ENCODE results near the gene ZNF408. TPM values are rescaled to one million over a fixed set of nuclear protein-coding genes. Genes with fewer than 3 reads are reported as not detected.

The ZNF408 gene
- total and polyA plus RNA-seq, 2 experiments from 2014 or later: 6.1 to 17.2 TPM

GRCh38 chr11:46711303-46711702, 10.5 kb downstream of the ZNF408 start:
- H3K27me3 ChIP-seq (ENCODE audit: insufficient read depth): no peaks in the 10 kb centered on the region
- H3K4me3 ChIP-seq: no peak overlapping the region
- no peak overlapping the region for H3K27ac Mint-ChIP-seq
- H3K9me2 ChIP-seq (ENCODE audit: insufficient read depth): no peaks in the 10 kb centered on the region
- no peak overlapping the region for H3K4me2 ChIP-seq
- no peaks in the 10 kb centered on the region for H3K27me3 Mint-ChIP-seq (ENCODE audit: insufficient read depth, low read depth, poor library complexity)
- H3F3A ChIP-seq (replicated peaks; ENCODE audit: low read depth): no peaks in the 10 kb centered on the region; the same call in 1 of the 2 replicates
- H3K27ac ChIP-seq (ENCODE audit: low read depth): 0 out of 2 replicates have a peak overlapping the region, but pooled peaks have one; percentile 26
- ATAC-seq: no peak
- H3K36me3 Mint-ChIP-seq (ENCODE audit: low read depth): peaks cover 4% of the 10 kb centered on the region; the same call in 2 of the 3 replicates
- H2AFZ ChIP-seq: no peak overlapping the region
- TF ChIP-seq JUNB (IDR thresholded peaks at IDR 0.05; ENCODE audit: unreplicated experiment) (no peak), STAT1 (IDR thresholded peaks at IDR 0.05; ENCODE audit: unreplicated experiment) (no peak), ETS1 (IDR thresholded peaks at IDR 0.05) (no peak), REST (IDR thresholded peaks at IDR 0.05; ENCODE audit: unreplicated experiment) (no peak), ZNF331 (CRISPR knock-in tag; IDR thresholded peaks at IDR 0.05; ENCODE audit: low read depth) (no peak), EZH2 (IDR thresholded peaks at IDR 0.05; ENCODE audit: low read depth, unreplicated experiment) (no peak), ZNF114 (CRISPR knock-in tag; IDR thresholded peaks at IDR 0.05) (no peak), NANOG (IDR thresholded peaks at IDR 0.05; ENCODE audit: borderline replicate concordance) (no peak), CREB1 (CRISPR knock-in tag; IDR thresholded peaks at IDR 0.05; ENCODE audit: low read depth) (no peak)
- no peaks in the 10 kb centered on the region for H3K9me3 Mint-ChIP-seq
- H3K79me2 ChIP-seq (replicated peaks; ENCODE audit: insufficient read depth): no peaks in the 10 kb centered on the region
- DNase-seq (ENCODE audit: low spot score): no peak
- no peaks in the 10 kb centered on the region for H3K4me1 ChIP-seq (ENCODE audit: insufficient read depth)
- no peaks in the 10 kb centered on the region for H3K36me3 ChIP-seq (ENCODE audit: insufficient read depth)
- no peaks in the 10 kb centered on the region for H3K4me1 Mint-ChIP-seq
- no peak overlapping the region for H3K4me3 Mint-ChIP-seq
- H4K20me1 ChIP-seq (replicated peaks; ENCODE audit: insufficient read depth): no peaks in the 10 kb centered on the region; the same call in 1 of the 2 replicates

GRCh38 chr11:46712874-46713576, 12.2 kb downstream of the ZNF408 start:
- H3K79me2 ChIP-seq (replicated peaks; ENCODE audit: insufficient read depth): no peaks in the 10 kb centered on the region
- no peaks in the 10 kb centered on the region for H3K36me3 ChIP-seq (ENCODE audit: insufficient read depth)
- no peak overlapping the region for H3K4me3 ChIP-seq
- H3K27me3 ChIP-seq (ENCODE audit: insufficient read depth): no peaks in the 10 kb centered on the region
- no peaks in the 10 kb centered on the region; the same call in 1 of the 2 replicates for H3F3A ChIP-seq (replicated peaks; ENCODE audit: low read depth)
- no peak overlapping the region for H3K27ac Mint-ChIP-seq
- H3K4me1 Mint-ChIP-seq: no peaks in the 10 kb centered on the region
- H3K27me3 Mint-ChIP-seq (ENCODE audit: insufficient read depth, low read depth, poor library complexity): no peaks in the 10 kb centered on the region
- no peak overlapping the region for H3K4me2 ChIP-seq
- H2AFZ ChIP-seq: no peak overlapping the region
- no peaks in the 10 kb centered on the region for H3K36me3 Mint-ChIP-seq (ENCODE audit: low read depth)
- H3K9me3 Mint-ChIP-seq: no peaks in the 10 kb centered on the region
- H3K27ac ChIP-seq (ENCODE audit: low read depth): no peak overlapping the region
- H4K20me1 ChIP-seq (replicated peaks; ENCODE audit: insufficient read depth): no peaks in the 10 kb centered on the region
- ATAC-seq (no peak), DNase-seq (ENCODE audit: low spot score) (no peak)
- H3K4me1 ChIP-seq (ENCODE audit: insufficient read depth): no peaks in the 10 kb centered on the region
- H3K4me3 Mint-ChIP-seq: no peak overlapping the region
- no peaks in the 10 kb centered on the region for H3K9me2 ChIP-seq (ENCODE audit: insufficient read depth)
- no peak for TF ChIP-seq POLR2AphosphoS5 (IDR thresholded peaks at IDR 0.05; ENCODE audit: low read depth)
- TF ChIP-seq EZH2 (IDR thresholded peaks at IDR 0.05; ENCODE audit: low read depth, unreplicated experiment): no peak
- TF ChIP-seq STAT1 (IDR thresholded peaks at IDR 0.05; ENCODE audit: unreplicated experiment): no peak
- TF ChIP-seq ETS1 (IDR thresholded peaks at IDR 0.05): no peak
- no peak for TF ChIP-seq EZH2phosphoT487 (IDR thresholded peaks at IDR 0.05; ENCODE audit: unreplicated experiment)
- TF ChIP-seq CREB1 (CRISPR knock-in tag; IDR thresholded peaks at IDR 0.05; ENCODE audit: low read depth): no peak
- no peak for TF ChIP-seq ZNF331 (CRISPR knock-in tag; IDR thresholded peaks at IDR 0.05; ENCODE audit: low read depth)
- TF ChIP-seq NANOG (IDR thresholded peaks at IDR 0.05; ENCODE audit: borderline replicate concordance): no peak
- no peak for TF ChIP-seq CTCF (conservative IDR thresholded peaks at IDR 0.05; ENCODE audit: low read depth in 2 of 2)

All from GM23338 (cell line).